ENCODE results near the gene USF3. TPM values are rescaled to one million over a fixed set of nuclear protein-coding genes. Genes with fewer than 3 reads are reported as not detected.
A peak's percentile ranks its signal among the peaks of the same experiment; 100 is the strongest.

Gene USF3
- total and polyA plus RNA-seq, 5 donors from 2014 or later = 3.1 to 32.8 (median 3.6) TPM

GRCh38 chr3:113677737-113678136 is 18.7 kb downstream of the USF3 start:
- no peaks in the 10 kb centered on the region for H3K27me3 Mint-ChIP-seq
- H3K27ac Mint-ChIP-seq = no peak overlapping the region
- DNase-seq (no peak), ATAC-seq (ENCODE audit: low read depth in 2 of 2) (no peak)
- Histone ChIP-seq H3K4me1 (ENCODE audit: control insufficient read depth, insufficient read depth, low read length, poor library complexity, severe bottlenecking) (no peaks in the 10 kb centered on the region), H3K27ac (ENCODE audit: insufficient read depth, low read length, poor library complexity, severe bottlenecking) (no peak overlapping the region), H3K9me3 (ENCODE audit: control insufficient read depth in 2 of 2, low read length in 2 of 2) (no peaks in the 10 kb centered on the region), H3K27me3 (ENCODE audit: control insufficient read depth, insufficient read depth, low read length) (no peaks in the 10 kb centered on the region), H3K4me3 (ENCODE audit: low read depth, low read length) (no peak overlapping the region), H3K36me3 (ENCODE audit: control insufficient read depth, insufficient read depth, low read length) (peaks cover 32% of the 10 kb centered on the region)
- peaks cover 0 to 22% (median 13%) of the 10 kb centered on the region in 4 donors for H3K4me1 Mint-ChIP-seq
- peaks cover 41% of the 10 kb centered on the region for H3K36me3 Mint-ChIP-seq
- H3K9me3 Mint-ChIP-seq = no peaks in the 10 kb centered on the region
- H3K4me3 Mint-ChIP-seq = no peak overlapping the region

DNA sequence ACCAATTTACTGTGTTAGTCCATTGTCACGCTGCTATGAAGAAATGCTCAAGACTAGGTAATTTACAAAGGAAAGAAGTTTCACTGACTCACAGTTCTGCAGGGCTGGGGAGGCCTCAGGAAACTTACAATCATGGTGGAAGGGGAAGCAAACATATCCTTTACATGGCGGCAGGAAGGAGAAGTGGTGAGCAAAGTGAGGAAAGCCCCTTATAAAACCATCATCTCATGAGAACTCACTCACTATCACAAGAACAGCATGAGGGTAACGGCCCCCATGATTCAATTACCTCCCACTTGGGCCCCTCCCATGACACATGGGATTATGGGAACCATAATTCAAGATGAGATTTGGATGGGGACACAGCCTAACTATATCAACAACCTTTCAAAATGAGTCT is 20.2 kb downstream of the USF3 start:
- H3K9me3 Mint-ChIP-seq = no peaks in the 10 kb centered on the region
- H3K4me1 ChIP-seq (ENCODE audit: control insufficient read depth, insufficient read depth, low read length, poor library complexity, severe bottlenecking) = no peaks in the 10 kb centered on the region
- peaks cover 38% of the 10 kb centered on the region for H3K36me3 ChIP-seq (ENCODE audit: control insufficient read depth, insufficient read depth, low read length)
- peaks cover 0 to 22% (median 10%) of the 10 kb centered on the region in 4 donors for H3K4me1 Mint-ChIP-seq
- DNase-seq (no peak), ATAC-seq (ENCODE audit: low read depth in 2 of 2) (no peak)
- no peaks in the 10 kb centered on the region for H3K27me3 ChIP-seq (ENCODE audit: control insufficient read depth, insufficient read depth, low read length)
- peaks cover 40% of the 10 kb centered on the region for H3K36me3 Mint-ChIP-seq
- H3K9me3 ChIP-seq (ENCODE audit: control insufficient read depth in 2 of 2, low read length in 2 of 2) = no peaks in the 10 kb centered on the region
- no peak overlapping the region for H3K27ac ChIP-seq (ENCODE audit: insufficient read depth, low read length, poor library complexity, severe bottlenecking)
- H3K4me3 ChIP-seq (ENCODE audit: low read depth, low read length) = no peak overlapping the region
- H3K27ac Mint-ChIP-seq = peak overlapping the region in 1 of 3 donors; percentile 7
- no peak overlapping the region for H3K4me3 Mint-ChIP-seq
- no peaks in the 10 kb centered on the region for H3K27me3 Mint-ChIP-seq

DNA sequence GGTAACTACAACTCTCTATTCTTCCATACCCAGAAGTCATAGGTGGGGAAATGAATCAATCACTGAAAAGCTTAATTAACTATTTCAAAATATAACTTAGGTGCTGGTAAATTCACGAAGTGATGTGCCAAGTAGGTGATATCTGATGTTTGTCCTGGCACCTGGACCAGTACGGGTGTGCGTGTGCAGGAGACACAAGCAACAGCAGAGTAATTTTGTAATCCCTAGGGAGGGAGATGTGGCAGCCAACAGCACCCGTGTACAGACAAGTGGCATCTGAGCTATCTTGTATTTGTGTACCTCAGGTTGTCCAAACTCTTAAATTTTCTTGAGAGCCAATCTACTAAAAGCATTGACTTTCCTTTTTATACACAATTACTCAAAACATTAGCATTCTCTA is 22.8 kb downstream of the USF3 start:
- Histone ChIP-seq H3K27ac (ENCODE audit: insufficient read depth, low read length, poor library complexity, severe bottlenecking) (no peak overlapping the region), H3K9me3 (ENCODE audit: control insufficient read depth in 2 of 2, low read length in 2 of 2) (no peaks in the 10 kb centered on the region), H3K4me1 (ENCODE audit: control insufficient read depth, insufficient read depth, low read length, poor library complexity, severe bottlenecking) (no peaks in the 10 kb centered on the region), H3K27me3 (ENCODE audit: control insufficient read depth, insufficient read depth, low read length) (no peaks in the 10 kb centered on the region), H3K4me3 (ENCODE audit: low read depth, low read length) (no peak overlapping the region), H3K36me3 (ENCODE audit: control insufficient read depth, insufficient read depth, low read length) (peaks cover 38% of the 10 kb centered on the region)
- Mint-ChIP-seq H3K4me1 (peaks cover 12 to 19% (median 15%) of the 10 kb centered on the region in 4 donors), H3K9me3 (no peaks in the 10 kb centered on the region), H3K27ac (no peak overlapping the region), H3K36me3 (peaks cover 43% of the 10 kb centered on the region), H3K27me3 (no peaks in the 10 kb centered on the region), H3K4me3 (no peak overlapping the region)
- no peak for ATAC-seq (ENCODE audit: low read depth in 2 of 2)
- no peak for DNase-seq

DNA sequence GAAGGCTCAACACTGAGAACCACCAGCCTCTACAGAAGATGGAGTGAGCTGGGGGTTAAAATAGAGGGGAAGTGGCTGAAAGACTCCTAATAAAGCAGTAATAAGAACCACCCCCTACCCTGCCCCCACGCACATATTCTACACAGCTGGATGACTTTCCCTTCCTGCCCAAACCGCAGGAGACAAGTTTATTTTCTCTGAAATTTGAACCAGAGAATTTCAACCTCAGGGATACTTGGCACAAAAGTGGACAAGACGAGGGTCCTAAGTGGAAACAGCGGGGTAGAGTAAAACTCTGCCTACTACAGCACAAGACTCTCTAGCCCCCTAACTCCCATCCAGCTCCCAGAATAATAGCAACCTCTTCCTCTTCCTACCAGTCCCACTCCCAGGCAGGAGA is 28.4 kb downstream of the USF3 start:
- H3K36me3 ChIP-seq (ENCODE audit: control insufficient read depth, insufficient read depth, low read length) = peaks cover 32% of the 10 kb centered on the region
- H3K27ac ChIP-seq (ENCODE audit: insufficient read depth, low read length, poor library complexity, severe bottlenecking) = no peak overlapping the region
- no peaks in the 10 kb centered on the region for H3K27me3 ChIP-seq (ENCODE audit: control insufficient read depth, insufficient read depth, low read length)
- peaks cover 14 to 28% (median 20%) of the 10 kb centered on the region in 4 donors for H3K4me1 Mint-ChIP-seq
- H3K27ac Mint-ChIP-seq = peak overlapping the region in 2 of 3 donors; percentile 10 to 42
- H3K36me3 Mint-ChIP-seq = peaks cover 46% of the 10 kb centered on the region
- DNase-seq (no peak), ATAC-seq (ENCODE audit: low read depth in 2 of 2) (no peak)
- no peak overlapping the region for H3K4me3 Mint-ChIP-seq
- H3K4me1 ChIP-seq (ENCODE audit: control insufficient read depth, insufficient read depth, low read length, poor library complexity, severe bottlenecking) = no peaks in the 10 kb centered on the region
- no peaks in the 10 kb centered on the region for H3K9me3 ChIP-seq (ENCODE audit: control insufficient read depth in 2 of 2, low read length in 2 of 2)
- H3K9me3 Mint-ChIP-seq = no peaks in the 10 kb centered on the region
- no peak overlapping the region for H3K4me3 ChIP-seq (ENCODE audit: low read depth, low read length)
- H3K27me3 Mint-ChIP-seq = no peaks in the 10 kb centered on the region

- Histone ChIP-seq H3K4me3 (ENCODE audit: low read depth, low read length) (no peak overlapping the region), H3K36me3 (ENCODE audit: control insufficient read depth, insufficient read depth, low read length) (peaks cover 55% of the 10 kb centered on the region), H3K27ac (ENCODE audit: insufficient read depth, low read length, poor library complexity, severe bottlenecking) (no peak overlapping the region), H3K4me1 (ENCODE audit: control insufficient read depth, insufficient read depth, low read length, poor library complexity, severe bottlenecking) (no peaks in the 10 kb centered on the region), H3K27me3 (ENCODE audit: control insufficient read depth, insufficient read depth, low read length) (no peaks in the 10 kb centered on the region), H3K9me3 (ENCODE audit: control insufficient read depth in 2 of 2, low read length in 2 of 2) (no peaks in the 10 kb centered on the region)
- DNase-seq = no peak
- Mint-ChIP-seq H3K27me3 (no peaks in the 10 kb centered on the region), H3K36me3 (peaks cover 64% of the 10 kb centered on the region), H3K27ac (peak overlapping the region in 1 of 3 donors; percentile 38), H3K4me1 (peaks cover 11 to 26% (median 17%) of the 10 kb centered on the region in 4 donors), H3K9me3 (peaks cover 0 to 2% (median 0%) of the 10 kb centered on the region in 7 donors), H3K4me3 (no peak overlapping the region)
- ATAC-seq (ENCODE audit: low read depth in 2 of 2) = no peak
These were observed 31.8 kb downstream of the USF3 start for GRCh38 chr3:113664523-113665094.

DNA sequence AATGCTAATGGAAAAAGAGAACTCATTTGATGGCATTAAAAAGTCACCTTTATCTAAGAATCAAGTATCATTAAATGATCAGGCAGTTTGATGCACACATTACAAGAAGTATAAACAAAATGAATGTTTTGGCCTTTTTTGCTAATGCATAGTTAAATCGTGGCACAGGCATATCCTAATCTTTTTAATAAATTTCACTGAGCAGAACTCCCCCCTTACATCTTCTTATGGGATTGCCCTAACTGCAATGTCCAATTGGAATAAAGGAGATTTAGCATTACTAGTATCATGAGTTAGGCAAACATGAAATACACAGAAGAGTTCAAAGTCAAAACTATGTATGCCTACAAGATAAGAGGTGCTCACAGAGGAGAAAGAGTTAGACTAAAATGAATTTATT is 32.7 kb downstream of the USF3 start:
- Mint-ChIP-seq H3K27me3 (no peaks in the 10 kb centered on the region), H3K36me3 (peaks cover 66% of the 10 kb centered on the region), H3K9me3 (peaks cover 0 to 2% (median 0%) of the 10 kb centered on the region in 7 donors), H3K4me3 (no peak overlapping the region), H3K27ac (peak overlapping the region in 1 of 3 donors; percentile 15), H3K4me1 (peaks cover 6 to 18% (median 14%) of the 10 kb centered on the region in 4 donors)
- no peaks in the 10 kb centered on the region for H3K27me3 ChIP-seq (ENCODE audit: control insufficient read depth, insufficient read depth, low read length)
- H3K9me3 ChIP-seq (ENCODE audit: control insufficient read depth in 2 of 2, low read length in 2 of 2) = no peaks in the 10 kb centered on the region
- H3K27ac ChIP-seq (ENCODE audit: insufficient read depth, low read length, poor library complexity, severe bottlenecking) = no peak overlapping the region
- no peak for DNase-seq
- no peaks in the 10 kb centered on the region for H3K4me1 ChIP-seq (ENCODE audit: control insufficient read depth, insufficient read depth, low read length, poor library complexity, severe bottlenecking)
- peaks cover 63% of the 10 kb centered on the region for H3K36me3 ChIP-seq (ENCODE audit: control insufficient read depth, insufficient read depth, low read length)
- ATAC-seq (ENCODE audit: low read depth in 2 of 2) = no peak
- H3K4me3 ChIP-seq (ENCODE audit: low read depth, low read length) = no peak overlapping the region

- no peaks in the 10 kb centered on the region for H3K27me3 Mint-ChIP-seq
- H3K9me3 ChIP-seq (ENCODE audit: control insufficient read depth in 2 of 2, low read length in 2 of 2) = no peaks in the 10 kb centered on the region
- DNase-seq (no peak), ATAC-seq (ENCODE audit: low read depth in 2 of 2) (no peak)
- H3K27me3 ChIP-seq (ENCODE audit: control insufficient read depth, insufficient read depth, low read length) = no peaks in the 10 kb centered on the region
- H3K4me1 ChIP-seq (ENCODE audit: control insufficient read depth, insufficient read depth, low read length, poor library complexity, severe bottlenecking) = no peaks in the 10 kb centered on the region
- H3K36me3 Mint-ChIP-seq = peaks cover 64% of the 10 kb centered on the region
- H3K36me3 ChIP-seq (ENCODE audit: control insufficient read depth, insufficient read depth, low read length) = peaks cover 68% of the 10 kb centered on the region
- no peak overlapping the region for H3K4me3 ChIP-seq (ENCODE audit: low read depth, low read length)
- H3K4me3 Mint-ChIP-seq = no peak overlapping the region
- peak overlapping the region in 1 of 3 donors; percentile 13 for H3K27ac Mint-ChIP-seq
- H3K27ac ChIP-seq (ENCODE audit: insufficient read depth, low read length, poor library complexity, severe bottlenecking) = no peak overlapping the region
- H3K4me1 Mint-ChIP-seq = peaks cover 2 to 14% (median 11%) of the 10 kb centered on the region in 4 donors
- peaks cover 0 to 2% (median 0%) of the 10 kb centered on the region in 7 donors for H3K9me3 Mint-ChIP-seq
These were observed 33.1 kb downstream of the USF3 start for GRCh38 chr3:113663324-113663750.

GRCh38 chr3:113662824-113663223 is 33.6 kb downstream of the USF3 start:
- Histone ChIP-seq H3K4me1 (ENCODE audit: control insufficient read depth, insufficient read depth, low read length, poor library complexity, severe bottlenecking) (no peaks in the 10 kb centered on the region), H3K36me3 (ENCODE audit: control insufficient read depth, insufficient read depth, low read length) (peaks cover 72% of the 10 kb centered on the region), H3K27me3 (ENCODE audit: control insufficient read depth, insufficient read depth, low read length) (no peaks in the 10 kb centered on the region), H3K27ac (ENCODE audit: insufficient read depth, low read length, poor library complexity, severe bottlenecking) (no peak overlapping the region), H3K4me3 (ENCODE audit: low read depth, low read length) (no peak overlapping the region), H3K9me3 (ENCODE audit: control insufficient read depth in 2 of 2, low read length in 2 of 2) (no peaks in the 10 kb centered on the region)
- DNase-seq = no peak
- peaks cover 67% of the 10 kb centered on the region for H3K36me3 Mint-ChIP-seq
- peaks cover 0 to 2% (median 0%) of the 10 kb centered on the region in 7 donors for H3K9me3 Mint-ChIP-seq
- ATAC-seq (ENCODE audit: low read depth in 2 of 2) = no peak
- H3K27ac Mint-ChIP-seq = peak overlapping the region in 1 of 3 donors; percentile 13
- H3K4me1 Mint-ChIP-seq = peaks cover 0 to 11% (median 9%) of the 10 kb centered on the region in 4 donors
- H3K27me3 Mint-ChIP-seq = no peaks in the 10 kb centered on the region
- H3K4me3 Mint-ChIP-seq = no peak overlapping the region
